ENCODE data around the gene DSN1.

DSN1 gene

GRCh38 chr20:36745234-36745926 is 28.2 kb downstream of the DSN1 start:
- H3K4me3 ChIP-seq (ENCODE audit: low read depth, low read length): peak overlapping the region; percentile 72
- no peak for TF ChIP-seq CTCF (IDR thresholded peaks at IDR 0.05; ENCODE audit: borderline replicate concordance, insufficient read depth, low read depth, low read length)

GRCh38 chr20:36744764-36745191 is 28.8 kb downstream of the DSN1 start:
- no peak for TF ChIP-seq CTCF (IDR thresholded peaks at IDR 0.05; ENCODE audit: borderline replicate concordance, insufficient read depth, low read depth, low read length)
- H3K4me3 ChIP-seq (ENCODE audit: low read depth, low read length): no peak overlapping the region

- no peak for TF ChIP-seq CTCF (IDR thresholded peaks at IDR 0.05; ENCODE audit: borderline replicate concordance, insufficient read depth, low read depth, low read length)
- H3K4me3 ChIP-seq (ENCODE audit: low read depth, low read length): no peak overlapping the region
Observed at GRCh38 chr20:36744243-36744642, 29.3 kb downstream of the DSN1 start.

GRCh38 chr20:36742558-36742957 is 31.0 kb downstream of the DSN1 start:
- H3K4me3 ChIP-seq (ENCODE audit: low read depth, low read length): no peak overlapping the region
- TF ChIP-seq CTCF (IDR thresholded peaks at IDR 0.05; ENCODE audit: borderline replicate concordance, insufficient read depth, low read depth, low read length): no peak

- TF ChIP-seq CTCF (IDR thresholded peaks at IDR 0.05; ENCODE audit: borderline replicate concordance, insufficient read depth, low read depth, low read length): no peak
- no peak overlapping the region for H3K4me3 ChIP-seq (ENCODE audit: low read depth, low read length)
Observed at GRCh38 chr20:36741072-36741471, 32.5 kb downstream of the DSN1 start.

GRCh38 chr20:36737183-36737499 is 36.4 kb downstream of the DSN1 start:
- no peak for TF ChIP-seq CTCF (IDR thresholded peaks at IDR 0.05; ENCODE audit: borderline replicate concordance, insufficient read depth, low read depth, low read length)
- H3K4me3 ChIP-seq (ENCODE audit: low read depth, low read length): no peak overlapping the region

GRCh38 chr20:36736451-36737182 is 36.9 kb downstream of the DSN1 start:
- TF ChIP-seq CTCF (IDR thresholded peaks at IDR 0.05; ENCODE audit: borderline replicate concordance, insufficient read depth, low read depth, low read length): no peak
- no peak overlapping the region for H3K4me3 ChIP-seq (ENCODE audit: low read depth, low read length)
